Lung microvascular endothelial cell (primary cell): ENCODE results near the gene WDR72. TPM values are rescaled to one million over a fixed set of nuclear protein-coding genes. Genes with fewer than 3 reads are reported as not detected.
"Not testable (repeated sequence)": the region's sequence is repeated elsewhere in the genome, so short reads cannot be mapped to it uniquely, and the experiment has no call there.

ENCODE experiments used
- DNase-seq, 2 donors: peaks; one replicate each; pipeline versions ENCODE4 v3.0.0 to v3.0.0-alpha.2; 2010; ENCODE audit warnings: low read depth in 2 of 2
- total RNA-seq: library from RNA; depleted of rRNA; stranded (reverse); fragments of >200 nt; gene quantifications from 2 replicates; pipeline ENCODE4 v1.2.1, GENCODE V29; 2014

The WDR72 gene
- total RNA-seq, result not detected in 2 replicates

DNA sequence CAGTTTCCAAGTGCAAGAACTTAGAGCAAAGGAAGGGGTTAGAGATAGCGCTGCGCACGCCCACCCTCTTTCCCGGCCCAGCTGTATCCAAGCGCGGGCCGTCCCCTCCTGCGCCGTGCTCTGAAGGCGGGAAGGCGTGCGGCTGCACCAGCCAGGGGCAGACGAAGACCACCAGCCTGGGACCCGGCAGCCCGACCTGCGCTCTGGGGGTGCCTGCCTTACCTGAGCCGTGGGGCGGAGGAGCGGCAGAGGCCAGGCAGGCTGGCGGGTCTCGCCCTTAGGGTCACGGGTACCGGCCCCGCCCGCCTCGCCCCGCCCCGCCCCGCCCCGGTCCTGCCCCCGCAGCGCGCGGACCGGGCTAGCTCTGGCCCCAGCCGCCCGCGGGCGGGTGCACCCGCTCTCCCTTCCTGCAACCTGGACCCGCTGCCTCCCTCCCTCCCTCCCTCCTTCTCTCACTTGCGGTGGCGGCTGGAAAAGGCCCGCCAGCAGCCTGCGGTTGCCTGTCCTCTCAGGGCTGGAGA, at the start of gene WDR72:
WDR72 (minus strand) TSS at position 253 of the 521 bp plus-strand sequence. CDS start 26,514 bp downstream, outside the sequence.
- no peak for DNase-seq

DNA sequence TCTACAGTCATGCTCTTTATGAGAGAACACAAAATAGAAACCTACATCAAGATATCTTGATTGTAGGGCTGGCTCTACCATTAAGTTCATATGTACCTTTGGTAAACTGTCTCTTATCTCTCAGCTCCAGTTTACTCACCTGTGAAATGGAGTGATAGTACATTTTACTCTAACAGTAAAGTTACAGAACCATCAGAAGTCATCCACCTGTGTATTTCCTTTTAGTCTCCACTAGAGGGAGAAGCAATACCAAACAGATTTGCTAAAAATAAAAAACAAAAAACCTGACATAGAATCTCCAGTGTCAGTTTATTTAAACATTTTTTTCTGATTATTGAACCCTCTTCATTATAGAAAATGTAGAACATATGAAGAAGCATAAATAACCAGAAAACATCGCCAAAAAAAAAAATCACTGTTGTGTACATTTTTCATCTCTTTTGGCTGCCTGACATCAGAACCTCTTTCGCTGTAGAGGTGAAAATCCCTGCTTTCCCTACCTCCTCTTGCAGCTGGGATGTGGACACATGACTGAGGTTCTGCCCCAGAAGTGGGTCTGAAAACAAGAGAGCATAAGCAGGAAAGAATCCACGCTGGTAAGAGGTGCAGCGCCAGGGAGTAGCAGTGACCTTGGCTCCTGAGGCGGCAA, 48.7 kb upstream of the WDR72 start:
- DNase-seq, result peak in 1 of 2 donors; percentile 11

DNA sequence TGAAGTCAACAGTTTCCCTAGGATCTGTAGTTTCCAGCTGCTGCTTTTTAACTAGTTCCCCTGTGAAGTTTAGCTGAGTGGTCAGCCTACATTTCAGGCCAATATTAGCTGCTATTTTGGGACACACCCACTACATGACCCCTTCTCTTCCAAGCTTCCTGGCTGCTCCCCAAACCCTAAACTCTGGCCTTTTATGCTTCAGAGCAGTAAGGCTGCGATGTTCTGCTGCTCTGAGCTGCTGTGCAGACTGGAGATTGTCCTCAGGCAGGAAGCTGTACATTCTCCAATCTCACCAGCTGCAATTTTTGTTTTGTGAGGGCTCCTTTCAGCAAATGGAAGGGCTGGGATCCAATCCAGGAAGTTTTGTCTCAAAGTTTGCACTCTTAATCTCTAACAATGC, 48.0 kb upstream of the WDR72 start:
- DNase-seq, result no peak

DNA sequence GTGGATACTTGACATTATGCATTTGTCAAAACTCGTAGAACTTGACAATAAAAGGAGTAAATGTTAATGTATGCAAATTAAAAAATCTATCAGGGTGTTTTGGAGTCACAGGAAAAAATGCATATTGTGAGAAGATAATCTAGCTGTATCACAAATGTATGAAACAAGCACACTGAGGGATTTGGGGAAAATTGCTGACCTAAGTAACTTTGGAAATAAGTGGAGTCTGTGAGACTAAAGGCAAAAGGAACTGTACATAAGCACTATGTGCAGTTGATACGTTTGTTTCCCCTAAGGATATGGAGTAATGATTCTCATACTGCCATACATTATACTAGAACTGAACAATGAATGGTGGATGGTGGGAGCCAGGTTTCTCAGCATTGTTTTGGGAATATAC, 43.2 kb upstream of the WDR72 start:
- DNase-seq, result no peak

DNA sequence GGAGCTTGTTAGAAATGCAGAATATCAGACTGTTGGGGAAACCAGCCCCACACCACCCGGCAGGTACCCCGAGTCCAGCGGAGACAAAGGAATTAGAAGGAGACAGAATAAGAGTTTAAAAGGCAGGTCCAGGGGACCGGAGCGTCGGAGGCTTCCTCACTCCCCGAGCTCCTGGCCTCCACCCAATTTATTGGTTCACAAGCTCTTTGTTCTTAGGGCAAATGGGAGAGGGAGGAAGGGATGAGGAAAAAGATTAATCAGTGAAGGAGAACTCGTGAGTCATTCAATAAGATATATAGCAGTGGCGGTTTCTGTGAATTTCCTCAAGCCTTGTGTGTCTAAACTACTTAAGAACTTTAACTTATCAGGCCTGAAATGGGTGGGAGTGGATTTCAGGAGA, 32.1 kb upstream of the WDR72 start:
- DNase-seq, result no peak

DNA sequence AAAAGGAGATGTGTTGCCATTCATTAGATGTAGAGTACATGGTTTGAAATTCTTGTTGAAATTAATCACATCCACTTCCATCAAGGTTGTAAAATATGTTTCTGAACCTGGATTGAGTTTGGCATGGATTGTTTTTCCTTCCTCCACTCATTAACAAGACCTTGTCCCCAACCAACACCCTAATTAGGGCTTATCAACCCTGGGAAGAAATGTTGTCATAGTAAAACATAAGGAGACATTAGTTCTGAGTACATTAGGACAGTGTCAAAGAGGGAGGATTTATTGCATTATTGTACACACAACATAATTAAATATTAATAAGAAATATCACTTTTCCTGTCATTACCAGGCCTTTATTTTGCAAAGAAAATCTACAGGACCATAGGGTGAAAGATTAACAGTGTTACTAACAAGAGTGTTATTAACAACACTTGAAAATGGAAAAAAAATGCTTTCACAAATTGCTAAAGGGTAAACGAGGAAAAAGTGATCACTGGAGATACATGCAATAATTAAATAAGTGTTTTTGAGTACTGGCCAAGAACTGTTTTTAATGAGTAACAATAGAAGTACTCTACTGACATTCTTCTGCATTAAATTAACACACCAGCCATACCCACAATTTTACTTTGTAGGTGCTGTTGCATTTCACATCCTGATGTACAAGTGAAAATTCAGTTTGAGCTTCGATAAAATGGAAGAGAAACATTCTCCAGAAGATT, 30.4 kb upstream of the WDR72 start:
- DNase-seq, result no peak

DNA sequence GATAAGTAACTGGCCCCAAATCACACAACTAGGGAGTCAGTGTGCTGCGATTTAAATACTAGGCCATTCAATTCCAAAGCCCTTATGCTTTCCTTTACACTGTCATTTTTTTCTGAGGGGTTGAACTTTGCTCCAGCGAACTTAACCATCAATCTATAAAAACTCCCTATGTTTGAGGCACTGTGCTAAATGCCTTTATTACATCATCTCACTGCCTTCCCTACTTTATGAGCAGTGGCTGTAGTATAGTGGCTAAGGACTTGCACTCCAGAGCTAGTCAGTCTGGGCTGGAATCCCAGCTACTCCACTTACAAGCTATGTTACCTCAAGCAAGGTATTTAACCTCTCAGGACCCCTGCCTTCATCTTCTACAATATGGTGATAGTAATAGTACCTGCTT, 26.9 kb upstream of the WDR72 start:
- DNase-seq, result no peak

DNA sequence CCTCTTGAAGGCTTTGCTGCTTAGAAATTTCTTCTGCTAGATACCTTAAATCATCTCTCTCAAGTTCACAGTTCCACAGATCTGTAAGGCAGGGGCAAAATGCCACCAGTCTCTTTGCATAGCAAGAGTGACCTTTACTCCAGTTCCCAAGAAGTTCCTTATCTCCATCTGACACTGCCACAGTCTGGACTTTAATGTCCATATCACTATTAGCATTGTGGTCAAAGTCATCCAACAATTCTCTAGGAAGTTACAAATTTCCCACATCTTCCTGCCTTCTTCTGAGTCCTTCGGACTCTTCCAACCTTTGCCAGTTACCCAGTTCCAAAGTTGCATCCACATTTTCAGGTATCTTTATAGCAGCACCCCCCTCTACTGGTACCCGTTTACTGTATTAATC, 25.8 kb upstream of the WDR72 start:
- DNase-seq, result not testable (repeated sequence)

DNA sequence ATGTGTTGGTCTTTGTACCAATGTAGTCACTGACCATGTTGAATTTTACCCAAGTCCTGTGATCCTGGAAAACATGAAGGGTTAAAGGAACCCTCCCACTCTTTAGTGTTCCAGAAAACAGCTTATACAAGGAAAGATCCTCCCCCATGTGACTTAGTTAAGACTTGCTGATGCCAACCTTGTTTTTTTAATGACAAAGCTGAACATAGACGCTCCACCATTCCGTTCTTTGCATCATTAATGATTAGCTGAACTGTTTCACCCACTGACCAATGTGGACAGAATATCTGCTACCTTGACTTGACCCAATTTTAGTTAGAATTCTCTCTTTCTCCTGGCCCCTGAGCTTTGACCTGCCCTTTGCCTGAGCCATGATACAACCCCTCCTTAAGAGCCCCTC, 3.5 kb upstream of the WDR72 start:
- no peak for DNase-seq

DNA sequence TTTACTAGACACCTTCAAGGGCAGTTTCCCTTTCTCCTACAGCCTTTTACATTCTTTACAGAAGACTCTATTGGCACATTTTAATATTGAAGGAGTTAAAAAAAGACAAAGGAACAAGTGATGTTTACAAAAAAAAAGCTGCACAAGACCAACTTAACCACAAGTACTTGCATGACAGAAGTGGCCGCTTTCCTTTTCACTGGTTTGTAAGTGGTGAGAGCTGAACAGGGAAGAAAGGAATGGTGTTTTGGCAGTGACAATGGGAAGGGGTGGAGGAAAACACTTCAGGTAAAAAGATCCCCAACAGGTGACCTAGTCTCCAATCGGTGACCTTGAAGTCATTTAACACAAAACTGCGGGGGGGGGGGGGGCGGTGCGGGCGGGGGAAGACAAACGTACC, 1.1 kb downstream of the WDR72 start:
- DNase-seq, result no peak

DNA sequence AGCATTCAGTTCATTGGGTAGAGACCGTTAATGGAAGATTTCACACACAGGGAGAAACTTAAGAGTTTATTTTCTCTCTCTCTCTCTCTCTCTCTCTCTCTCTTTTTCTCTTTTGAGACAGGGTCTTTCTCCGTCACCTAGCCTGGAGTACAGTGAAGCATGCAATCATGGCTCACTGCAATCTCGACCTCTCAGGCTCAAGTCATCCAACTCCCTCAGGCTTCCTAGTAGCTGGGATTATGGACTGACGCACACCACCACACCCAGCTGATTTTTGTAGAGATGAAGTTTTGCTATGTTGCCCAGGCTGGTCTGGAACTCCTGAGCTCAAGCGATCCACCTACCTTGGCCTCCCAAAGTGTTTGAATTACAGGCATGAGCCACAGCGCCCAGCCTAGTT, 1.6 kb downstream of the WDR72 start:
- no peak for DNase-seq

DNA sequence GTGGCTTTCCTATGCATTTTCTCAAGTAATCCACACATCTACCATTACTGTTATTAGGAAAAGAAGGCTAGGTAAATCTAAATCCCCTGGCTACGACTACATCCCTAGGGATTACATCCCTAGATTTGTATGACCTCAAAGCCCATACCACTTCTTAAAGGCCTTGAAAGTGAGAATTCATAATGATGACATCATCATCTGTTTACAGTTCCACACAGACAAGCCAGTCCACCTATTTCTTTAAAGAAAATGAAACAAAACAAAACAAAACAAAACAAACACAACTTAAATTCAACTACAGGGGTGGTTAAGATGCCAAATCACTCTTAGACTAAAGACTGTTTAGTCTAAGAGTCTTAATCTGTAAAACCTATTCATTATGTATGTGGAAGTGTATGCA, 5.7 kb downstream of the WDR72 start:
- DNase-seq, result no peak

DNA sequence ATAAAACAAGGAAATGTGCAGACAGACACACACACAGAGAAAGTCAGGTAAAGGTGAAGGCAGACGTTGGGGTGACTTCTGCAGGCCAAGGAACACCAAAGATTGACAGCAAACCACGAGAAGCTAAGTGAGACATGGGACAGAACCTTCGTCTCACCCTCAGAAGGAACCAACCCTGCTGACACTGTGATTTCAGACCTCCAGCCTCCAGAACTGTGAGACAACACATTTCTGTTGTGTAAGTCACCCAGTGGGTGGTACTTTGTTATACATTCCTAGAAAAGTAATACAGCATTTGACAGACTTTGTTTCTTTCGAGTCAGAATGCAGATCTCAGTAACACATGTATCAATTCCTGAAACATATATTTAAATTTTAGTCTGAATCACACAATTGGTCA, 7.1 kb downstream of the WDR72 start:
- DNase-seq, result no peak

DNA sequence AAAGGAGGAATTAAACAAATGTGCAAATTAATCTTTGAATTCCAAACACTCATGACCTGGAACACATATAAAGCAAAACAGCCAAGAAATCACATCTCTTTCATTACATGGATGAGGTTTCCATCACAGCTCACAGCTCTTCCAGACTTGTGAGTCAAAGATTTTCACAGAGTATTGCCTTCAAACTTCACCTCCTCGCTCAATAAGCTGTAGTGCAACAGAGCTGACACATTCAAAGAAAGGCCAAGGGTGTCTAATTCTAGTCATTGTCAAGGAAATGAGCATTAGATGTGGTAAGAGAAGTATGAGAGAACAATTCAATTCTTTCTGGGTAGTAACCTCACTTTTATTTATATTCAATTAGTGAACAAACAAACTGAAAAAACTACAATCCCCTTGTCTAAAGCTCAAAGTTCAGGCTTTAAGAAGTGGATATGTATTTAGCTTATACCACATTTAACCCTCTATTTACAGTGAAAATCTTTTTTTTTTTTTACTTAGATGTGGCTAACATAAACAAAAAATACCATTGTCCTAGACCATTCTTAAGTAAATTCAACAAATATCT, 11.9 kb downstream of the WDR72 start:
- no peak for DNase-seq

DNA sequence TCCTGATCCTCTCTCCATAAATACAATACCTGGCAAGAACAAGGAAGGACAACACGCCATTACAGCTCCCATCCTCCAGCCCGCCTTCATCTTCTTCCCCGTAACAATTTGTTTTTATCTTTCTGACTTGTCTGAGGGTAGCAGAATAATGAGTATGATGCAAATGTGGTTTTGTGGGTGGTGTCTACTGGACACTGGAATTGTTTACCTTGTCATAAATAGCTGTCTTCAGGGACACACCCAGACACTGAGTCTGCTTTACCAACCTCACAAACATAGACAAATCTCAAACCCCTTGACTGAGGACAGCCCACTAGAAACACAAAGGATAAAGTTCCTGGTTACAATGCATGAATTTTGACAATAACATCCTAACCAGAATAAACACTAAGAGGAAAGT, 13.4 kb downstream of the WDR72 start:
- DNase-seq, result no peak

DNA sequence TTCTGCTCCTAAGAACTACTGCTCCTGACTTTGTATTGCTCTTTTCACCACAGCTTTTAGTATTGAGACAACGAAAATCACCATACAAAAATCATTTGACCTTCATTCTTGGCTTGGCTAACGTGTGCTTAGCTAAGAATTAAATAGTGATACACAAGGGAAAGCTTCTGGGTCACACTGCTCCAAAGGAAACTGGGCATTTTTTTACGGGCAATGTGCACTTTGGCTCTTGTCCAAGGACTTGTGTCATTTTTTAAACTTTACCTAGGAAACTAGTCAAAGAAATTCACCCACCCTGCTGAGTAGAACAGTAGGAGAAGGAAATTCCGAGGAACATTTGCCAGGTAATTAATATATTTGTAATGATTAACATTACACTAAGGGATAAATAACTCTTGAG, 19.8 kb downstream of the WDR72 start:
- no peak for DNase-seq

DNA sequence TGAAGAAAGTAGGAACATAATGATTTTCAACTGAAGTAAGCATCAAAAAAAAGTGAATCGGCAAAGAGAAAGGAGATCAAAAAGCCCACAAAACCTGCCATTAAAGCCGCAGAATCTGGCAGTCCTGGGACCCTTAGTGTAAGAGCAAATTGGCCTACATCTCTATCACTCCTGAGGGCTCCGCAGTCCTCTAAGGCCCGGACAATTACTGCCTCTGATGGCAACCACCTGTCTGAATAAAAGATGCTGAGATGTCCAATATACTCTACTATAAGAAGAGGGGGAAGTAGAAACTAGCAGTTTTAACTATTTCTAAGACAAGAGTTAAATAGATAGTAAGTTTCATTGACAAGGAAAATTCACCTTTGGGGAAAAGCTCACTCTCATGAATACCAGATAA, 20.3 kb downstream of the WDR72 start:
- DNase-seq, result no peak

DNA sequence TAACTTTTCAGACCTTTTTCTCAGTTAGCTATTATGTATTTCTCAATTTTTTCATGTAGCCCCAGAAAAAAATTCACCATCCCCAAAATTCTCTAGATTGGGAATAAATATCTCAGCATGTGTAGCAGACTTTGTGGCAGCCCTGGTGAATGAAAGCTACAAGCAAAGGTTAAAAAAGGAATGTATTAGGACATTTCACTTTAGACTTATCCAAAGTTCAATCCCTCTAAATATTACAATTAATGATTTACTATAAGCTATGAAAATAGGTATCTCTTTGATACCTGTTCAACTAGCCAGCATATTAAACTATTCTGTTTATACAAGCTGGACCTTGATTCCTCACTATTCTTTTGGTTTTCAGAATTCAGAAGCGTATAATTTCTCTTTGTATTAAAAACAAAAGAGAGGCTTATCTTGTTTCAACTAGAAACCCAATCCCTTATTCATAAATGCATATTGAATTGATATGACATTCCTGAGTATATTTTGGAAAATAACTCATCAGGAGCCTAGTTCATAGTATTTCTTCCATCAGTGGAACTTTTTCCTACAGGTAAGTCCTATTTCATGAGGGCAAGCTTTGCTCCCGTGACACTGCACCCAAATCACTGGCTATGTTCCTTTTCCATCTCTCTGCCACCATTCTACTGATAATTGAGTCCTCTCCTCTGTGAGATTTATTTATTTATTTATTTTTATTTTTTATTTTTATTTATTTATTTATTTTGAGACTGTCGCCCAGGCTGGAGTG, 38.0 kb downstream of the WDR72 start:
- DNase-seq, result no peak

DNA sequence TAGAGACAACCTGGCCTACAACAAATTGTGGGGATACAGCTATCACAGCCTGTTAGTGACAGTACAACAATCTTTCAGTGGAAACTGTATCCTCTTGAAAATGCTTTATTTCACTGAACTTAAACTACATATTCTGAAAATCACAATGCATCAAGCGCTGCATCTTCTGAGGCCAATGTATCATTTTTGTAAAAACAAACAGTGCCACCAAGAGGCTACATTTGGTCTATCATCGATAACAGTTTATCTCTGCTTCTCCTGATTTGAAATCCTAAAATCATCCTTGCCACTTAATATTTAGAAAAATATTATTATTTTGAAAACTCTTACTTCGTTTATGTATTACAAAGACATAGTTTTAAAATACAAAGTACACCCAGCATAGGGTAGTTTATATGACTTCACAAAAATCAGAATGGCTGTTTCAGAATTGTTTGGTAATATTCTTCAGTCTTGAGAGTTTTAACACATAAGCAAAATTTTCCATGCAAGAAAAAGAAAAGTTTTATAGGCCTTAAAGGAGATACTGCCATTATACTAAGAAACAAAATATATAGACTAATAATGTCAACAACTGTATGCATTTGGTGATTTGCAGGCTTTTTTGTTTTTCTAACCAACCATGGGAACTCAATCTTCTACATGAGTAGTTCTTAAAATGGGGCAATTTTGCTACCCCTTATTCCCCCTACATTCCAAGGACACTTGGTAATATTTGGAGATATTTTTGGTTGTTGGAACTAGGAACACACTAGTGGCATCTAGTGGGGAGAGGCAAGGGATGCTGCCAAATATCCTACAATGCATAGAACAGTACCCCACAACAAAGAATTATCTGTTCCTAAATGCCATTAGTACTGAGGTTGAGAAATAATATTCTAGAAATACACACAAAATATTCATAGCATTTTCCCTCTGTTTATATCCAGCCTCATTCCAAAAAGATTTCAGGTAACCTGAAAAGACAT, 42.3 kb downstream of the WDR72 start:
- DNase-seq, result peak in 1 of 2 donors; percentile 19

DNA sequence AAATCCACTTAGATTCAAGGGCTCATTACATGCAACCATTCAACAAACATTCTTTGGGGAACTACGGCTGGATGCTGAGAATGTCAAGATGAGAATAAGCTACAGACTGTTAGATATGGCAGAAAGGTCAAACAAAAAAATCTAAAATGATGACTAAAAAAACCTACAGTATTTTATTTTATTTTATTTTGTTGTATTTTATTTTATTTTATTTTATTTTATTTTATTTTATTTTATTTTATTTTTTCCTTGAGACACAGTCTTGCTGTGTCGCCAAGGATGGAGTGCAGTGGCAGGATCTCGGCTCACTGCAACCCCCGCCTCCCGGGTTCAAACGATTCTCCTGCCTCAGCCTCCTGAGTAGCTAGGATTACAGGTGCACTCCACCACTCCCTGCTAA, 46.2 kb downstream of the WDR72 start:
- no peak for DNase-seq

DNA sequence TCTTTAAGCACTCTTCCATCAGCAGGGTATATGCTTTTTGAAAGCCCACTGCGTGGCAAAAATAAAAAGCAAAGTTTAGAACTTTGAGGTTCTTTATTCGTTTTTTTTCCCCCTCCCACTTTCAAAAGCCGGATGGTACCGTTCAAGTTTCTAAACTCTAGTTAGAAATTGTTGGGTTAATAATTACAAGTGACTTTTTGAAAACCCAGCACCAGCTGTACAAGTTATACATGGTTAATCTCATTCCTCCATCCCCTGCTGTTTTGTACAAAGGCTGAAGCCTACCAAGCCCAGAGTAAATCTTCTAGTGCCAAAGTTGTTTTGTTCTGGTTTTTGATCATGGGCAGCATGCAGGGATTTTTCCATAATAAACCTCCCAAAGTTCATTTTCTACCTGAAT, 48.6 kb downstream of the WDR72 start:
- no peak for DNase-seq
